NB4 (cell line): ENCODE data around the gene PDK4.
"Not testable (repeated sequence)": the region's sequence is repeated elsewhere in the genome, so short reads cannot be mapped to it uniquely, and the experiment has no call there.

ENCODE experiments used
- DNase-seq: peaks from one replicate; pipeline ENCODE4 v3.0.0; 2010; ENCODE audit warnings: low read depth
- H3K4me3 ChIP-seq: one replicate; pipeline ENCODE4 v1.5.1; 2011; ENCODE audit warnings: mild to moderate bottlenecking, low read depth, low read length, moderate library complexity
- MYC ChIP-seq: IDR thresholded peaks from 2 replicates; pipeline ENCODE4 v1.6.1; 2011; ENCODE audit warnings: low read depth, low read length
- POLR2A ChIP-seq: IDR thresholded peaks from 2 replicates; pipeline ENCODE4 v1.6.1; 2011; ENCODE audit warnings: mild to moderate bottlenecking; ENCODE audit not compliant: insufficient read length; ENCODE audit errors: extremely low read depth
- TF ChIP-seq, protein P1 (sequence below): IDR thresholded peaks from 2 replicates; pipeline ENCODE4 v1.6.1; 2011; ENCODE audit warnings: low read depth, low read length
- TF ChIP-seq, protein P2 (sequence below): IDR thresholded peaks from one replicate; pipeline ENCODE4 v1.5.1; 2012; ENCODE audit warnings: low read depth, low read length

Gene PDK4

DNA sequence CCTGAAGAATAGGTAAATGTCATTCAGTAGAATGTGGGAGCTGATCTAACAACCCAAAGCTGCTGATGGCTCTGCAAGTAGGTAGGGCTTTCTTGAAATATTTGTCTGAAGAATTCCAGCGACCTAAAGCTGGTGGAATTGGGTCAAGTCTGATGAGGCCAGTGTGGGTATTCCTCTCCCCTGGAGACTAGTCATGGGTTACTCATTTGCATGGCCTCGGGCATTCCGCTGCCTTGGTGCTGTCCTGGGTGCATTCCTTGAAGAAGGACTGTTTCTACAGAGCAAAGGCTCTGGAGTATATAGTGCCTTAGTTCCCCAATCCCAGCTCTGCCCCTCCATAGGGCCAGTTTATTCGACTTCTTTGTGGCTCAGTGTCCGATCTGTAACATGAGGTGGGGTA, 19.2 kb downstream of the PDK4 start:
- DNase-seq: no peak
- TF ChIP-seq, protein P1, sequence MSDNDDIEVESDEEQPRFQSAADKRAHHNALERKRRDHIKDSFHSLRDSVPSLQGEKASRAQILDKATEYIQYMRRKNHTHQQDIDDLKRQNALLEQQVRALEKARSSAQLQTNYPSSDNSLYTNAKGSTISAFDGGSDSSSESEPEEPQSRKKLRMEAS: no peak
- TF ChIP-seq, protein P2, sequence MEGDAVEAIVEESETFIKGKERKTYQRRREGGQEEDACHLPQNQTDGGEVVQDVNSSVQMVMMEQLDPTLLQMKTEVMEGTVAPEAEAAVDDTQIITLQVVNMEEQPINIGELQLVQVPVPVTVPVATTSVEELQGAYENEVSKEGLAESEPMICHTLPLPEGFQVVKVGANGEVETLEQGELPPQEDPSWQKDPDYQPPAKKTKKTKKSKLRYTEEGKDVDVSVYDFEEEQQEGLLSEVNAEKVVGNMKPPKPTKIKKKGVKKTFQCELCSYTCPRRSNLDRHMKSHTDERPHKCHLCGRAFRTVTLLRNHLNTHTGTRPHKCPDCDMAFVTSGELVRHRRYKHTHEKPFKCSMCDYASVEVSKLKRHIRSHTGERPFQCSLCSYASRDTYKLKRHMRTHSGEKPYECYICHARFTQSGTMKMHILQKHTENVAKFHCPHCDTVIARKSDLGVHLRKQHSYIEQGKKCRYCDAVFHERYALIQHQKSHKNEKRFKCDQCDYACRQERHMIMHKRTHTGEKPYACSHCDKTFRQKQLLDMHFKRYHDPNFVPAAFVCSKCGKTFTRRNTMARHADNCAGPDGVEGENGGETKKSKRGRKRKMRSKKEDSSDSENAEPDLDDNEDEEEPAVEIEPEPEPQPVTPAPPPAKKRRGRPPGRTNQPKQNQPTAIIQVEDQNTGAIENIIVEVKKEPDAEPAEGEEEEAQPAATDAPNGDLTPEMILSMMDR: no peak
- no peak for TF ChIP-seq POLR2A
- TF ChIP-seq MYC: no peak
- no peak overlapping the region for H3K4me3 ChIP-seq

DNA sequence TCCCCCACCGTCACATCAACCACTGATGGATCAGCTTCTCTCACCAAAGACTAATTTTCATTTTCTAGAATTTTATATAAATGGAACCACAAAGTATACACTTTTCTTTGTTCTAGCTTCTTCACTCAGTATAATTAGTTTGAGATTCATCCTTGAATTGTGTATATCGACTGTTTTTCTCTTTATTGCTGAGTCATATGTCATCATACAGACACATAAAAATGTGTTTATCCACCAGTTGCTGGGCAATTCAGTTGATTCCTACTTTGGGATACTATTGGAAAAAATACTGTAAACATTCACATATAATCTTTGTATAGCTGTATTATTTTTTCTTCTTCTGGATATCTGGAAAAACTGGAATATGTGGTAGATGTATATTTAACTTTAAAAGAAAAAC, 26.6 kb downstream of the PDK4 start:
- TF ChIP-seq MYC (no peak), POLR2A (no peak)
- TF ChIP-seq, protein P1: no peak
- TF ChIP-seq, protein P2: no peak
- no peak for DNase-seq
- no peak overlapping the region for H3K4me3 ChIP-seq

DNA sequence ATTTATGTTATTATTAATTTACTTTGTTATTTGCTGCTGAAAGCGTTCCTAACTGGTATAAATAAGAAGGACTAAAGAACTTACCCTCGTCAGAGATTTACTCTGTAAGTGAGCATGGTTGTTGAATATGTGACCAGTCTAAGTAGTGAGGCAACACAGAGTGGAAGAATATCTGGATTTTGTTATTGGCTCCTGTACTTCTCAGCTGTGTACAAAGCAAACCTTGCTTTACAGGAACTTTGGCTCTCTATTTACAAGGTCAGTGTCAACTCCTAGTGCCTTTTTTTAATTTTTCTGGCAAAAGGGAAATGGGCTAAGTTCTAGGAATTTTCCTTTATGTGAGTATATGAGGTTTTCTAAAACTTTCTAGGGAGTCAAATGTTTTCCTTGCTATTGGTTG, 35.6 kb downstream of the PDK4 start:
- H3K4me3 ChIP-seq: no peak overlapping the region
- TF ChIP-seq, protein P2: no peak
- TF ChIP-seq MYC (no peak), POLR2A (no peak)
- TF ChIP-seq, protein P1: no peak
- no peak for DNase-seq

DNA sequence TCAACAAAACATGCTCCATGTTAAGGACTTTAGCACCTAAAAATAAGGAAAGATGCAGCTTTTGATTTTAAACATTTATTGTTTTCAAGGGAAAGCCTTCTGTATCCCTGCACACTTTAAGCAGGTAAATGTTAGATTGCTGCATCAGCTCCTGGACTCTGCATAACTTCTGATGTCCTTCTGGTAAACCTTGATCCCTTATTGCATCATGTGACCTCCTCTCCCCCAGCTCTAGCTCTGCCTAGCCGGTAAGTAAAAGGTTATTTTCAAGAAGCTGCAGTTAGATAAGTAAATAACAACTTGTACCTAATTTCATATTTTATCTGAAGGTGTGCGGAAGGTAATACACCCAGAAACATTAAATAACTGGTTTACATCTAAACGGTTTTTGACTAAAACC, 37.5 kb downstream of the PDK4 start:
- TF ChIP-seq MYC: no peak
- no peak for TF ChIP-seq POLR2A
- TF ChIP-seq, protein P2: no peak
- no peak overlapping the region for H3K4me3 ChIP-seq
- no peak for DNase-seq

DNA sequence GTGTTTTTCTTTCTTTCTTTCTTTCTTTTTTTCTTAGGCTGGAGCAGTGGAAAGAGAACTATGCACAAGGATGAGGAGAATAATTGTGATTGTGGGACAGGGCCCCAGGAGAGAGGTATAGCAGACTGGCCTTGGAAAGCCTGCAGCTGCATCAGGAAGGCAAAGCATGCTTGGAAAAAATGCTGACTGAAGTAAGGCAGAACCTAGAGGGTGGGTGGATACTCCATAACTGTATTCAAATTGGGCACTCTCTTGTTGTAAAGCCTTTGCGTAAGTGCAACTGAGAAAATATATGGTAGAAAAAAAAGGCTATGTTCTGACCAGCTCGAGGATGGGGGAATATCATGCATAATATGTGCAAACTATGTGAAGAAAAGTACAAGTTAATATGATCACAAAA, 39.5 kb downstream of the PDK4 start:
- TF ChIP-seq MYC: no peak
- TF ChIP-seq, protein P2: no peak
- TF ChIP-seq, protein P1: no peak
- no peak for TF ChIP-seq POLR2A
- no peak overlapping the region for H3K4me3 ChIP-seq
- DNase-seq: no peak

DNA sequence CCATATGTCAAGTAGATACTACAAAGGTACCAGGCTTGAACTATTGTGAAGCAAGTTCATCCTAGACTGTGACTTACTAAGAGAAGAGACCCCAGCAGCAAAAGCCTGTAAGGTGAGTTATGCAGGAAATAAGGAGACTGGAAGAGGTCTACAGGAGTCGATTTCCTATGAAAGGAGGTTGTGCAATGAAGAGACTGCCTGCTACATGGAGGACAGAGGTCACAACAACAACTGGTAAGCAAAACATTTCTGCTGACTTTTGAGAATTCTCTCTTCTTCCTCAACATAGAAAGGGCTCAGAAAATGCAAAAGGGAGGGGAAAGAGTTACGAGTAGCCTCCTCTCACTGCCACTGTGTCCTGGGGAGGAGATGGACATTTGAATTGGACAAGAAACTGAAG, 42.4 kb downstream of the PDK4 start:
- DNase-seq: no peak
- H3K4me3 ChIP-seq: no peak overlapping the region
- TF ChIP-seq, protein P1: no peak
- TF ChIP-seq POLR2A: no peak
- no peak for TF ChIP-seq MYC
- TF ChIP-seq, protein P2: no peak

DNA sequence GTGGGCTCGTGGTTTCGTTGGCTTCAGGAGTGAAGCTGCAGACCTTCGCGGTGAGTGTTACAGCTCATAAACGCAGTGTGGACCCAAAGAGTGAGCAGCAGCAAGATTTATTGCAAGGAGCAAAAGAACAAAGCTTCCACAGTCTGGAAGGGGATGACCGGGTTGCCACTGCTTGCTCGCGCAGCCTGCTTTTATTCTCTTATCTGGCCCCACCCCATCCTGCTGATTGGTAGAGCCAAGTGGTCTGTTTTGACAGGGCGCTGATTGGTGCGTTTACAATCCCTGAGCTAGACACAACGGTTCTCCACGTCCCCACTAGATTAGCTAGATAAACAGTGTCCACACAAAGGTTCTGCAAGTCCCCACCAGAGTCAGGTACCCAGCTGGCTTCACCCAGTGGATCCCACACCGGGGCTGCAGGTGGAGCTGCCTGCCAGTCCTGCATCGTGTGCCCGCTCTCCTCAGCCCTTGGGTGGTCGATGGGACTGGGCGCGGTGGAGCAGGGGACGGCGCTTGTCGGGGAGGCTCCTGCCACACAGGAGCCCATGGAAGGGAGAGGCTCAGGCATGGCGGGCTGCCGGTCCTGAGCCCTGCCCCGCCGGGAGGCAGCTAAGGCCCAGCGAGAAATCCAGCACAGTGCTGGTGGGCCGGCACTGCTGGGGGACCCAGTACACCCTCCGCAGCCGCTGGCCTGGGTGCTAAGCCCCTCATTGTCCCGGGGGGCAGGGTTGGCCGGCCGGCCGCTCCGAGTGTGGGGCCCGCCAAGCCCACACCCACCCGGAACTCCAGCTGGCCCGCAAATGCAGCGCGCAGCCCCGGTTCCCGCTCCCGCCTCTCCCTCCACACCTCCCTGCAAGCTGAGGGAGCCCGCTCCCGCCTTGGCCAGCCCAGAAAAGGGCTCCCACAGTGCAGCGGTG, 44.0 kb downstream of the PDK4 start:
- not testable (repeated sequence) for H3K4me3 ChIP-seq, DNase-seq
